H7 (cell line): ENCODE data around the gene ITGB1BP1. TPM values are rescaled to one million over a fixed set of nuclear protein-coding genes. Genes with fewer than 3 reads are reported as not detected.

Source experiments
- DNase-seq: peaks from one replicate; pipeline ENCODE4 v3.0.0; 2012
- H3K27me3 ChIP-seq: 2 replicates; pipeline ENCODE4 v1.6.0; 2011; ENCODE audit warnings: mild to moderate bottlenecking, low read length; ENCODE audit not compliant: control insufficient read depth, insufficient read depth
- H3K36me3 ChIP-seq: replicated peaks from 2 replicates; pipeline ENCODE4 v1.5.1; 2011; ENCODE audit warnings: low read length; ENCODE audit not compliant: control insufficient read depth, insufficient read depth
- H3K4me3 ChIP-seq: 2 replicates; pipeline ENCODE4 v1.5.1; 2011; ENCODE audit warnings: low read depth, mild to moderate bottlenecking, control low read depth, low read length, moderate library complexity; ENCODE audit not compliant: insufficient read depth
- total RNA-seq: library from RNA; depleted of rRNA; stranded (reverse); fragments of >200 nt; shearing (Covaris generic); gene quantifications from 2 replicates; pipeline ENCODE4 v1.2.3, GENCODE V29; 2014

ITGB1BP1 gene
- total RNA-seq, 1 experiment from 2014 or later: 13.8 TPM

DNA sequence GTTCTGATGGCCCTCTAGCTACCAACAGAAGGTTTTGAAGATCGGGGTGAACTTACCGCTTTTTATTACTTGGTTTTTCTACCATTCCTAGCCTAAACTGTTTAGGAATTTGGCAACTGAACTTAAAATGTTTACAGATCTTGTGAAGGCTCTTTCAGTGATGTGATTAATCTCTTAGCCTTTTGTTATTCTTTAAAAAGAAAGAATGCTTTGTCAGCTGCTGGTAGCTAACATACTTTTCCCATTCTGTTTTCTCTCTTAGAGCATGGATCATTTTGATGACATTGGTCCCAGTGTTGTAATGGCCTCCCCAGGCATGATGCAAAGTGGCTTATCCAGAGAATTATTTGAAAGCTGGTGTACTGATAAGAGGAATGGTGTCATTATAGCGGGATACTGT is 18.2 kb upstream of the ITGB1BP1 start:
- Histone ChIP-seq H3K4me3 (no peak overlapping the region), H3K27me3 (no peaks in the 10 kb centered on the region), H3K36me3 (peaks cover 18% of the 10 kb centered on the region)
- DNase-seq: no peak

DNA sequence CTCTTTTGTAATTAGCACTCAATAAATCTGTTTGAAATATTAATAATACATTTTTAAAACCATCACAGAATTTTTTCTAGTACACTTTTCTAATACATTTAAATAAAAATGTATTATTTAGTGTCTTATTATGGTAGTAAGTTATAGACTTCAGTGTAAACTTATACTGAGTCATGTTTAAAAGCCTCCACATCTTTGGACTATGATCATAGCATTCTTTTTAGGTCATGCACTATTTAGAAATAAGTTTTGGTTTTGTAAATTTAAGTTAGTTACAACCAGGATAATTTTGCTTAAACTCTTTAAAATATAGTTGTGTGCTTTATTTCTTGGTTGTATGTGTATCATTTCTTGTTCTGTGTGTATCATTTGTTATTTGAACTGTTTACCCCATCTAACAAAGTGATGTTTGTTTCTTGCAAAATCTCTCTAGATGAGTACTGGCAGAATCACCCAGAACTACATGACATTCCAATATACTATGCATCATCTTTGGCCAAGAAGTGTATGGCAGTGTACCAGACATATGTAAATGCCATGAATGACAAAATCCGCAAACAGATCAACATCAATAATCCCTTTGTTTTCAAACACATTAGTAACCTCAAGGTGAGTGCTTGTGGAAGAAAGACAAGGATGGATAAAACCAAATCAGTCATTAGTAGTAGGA is 16.9 kb upstream of the ITGB1BP1 start:
- H3K27me3 ChIP-seq: no peaks in the 10 kb centered on the region
- H3K4me3 ChIP-seq: no peak overlapping the region
- H3K36me3 ChIP-seq: peaks cover 16% of the 10 kb centered on the region
- no peak for DNase-seq

DNA sequence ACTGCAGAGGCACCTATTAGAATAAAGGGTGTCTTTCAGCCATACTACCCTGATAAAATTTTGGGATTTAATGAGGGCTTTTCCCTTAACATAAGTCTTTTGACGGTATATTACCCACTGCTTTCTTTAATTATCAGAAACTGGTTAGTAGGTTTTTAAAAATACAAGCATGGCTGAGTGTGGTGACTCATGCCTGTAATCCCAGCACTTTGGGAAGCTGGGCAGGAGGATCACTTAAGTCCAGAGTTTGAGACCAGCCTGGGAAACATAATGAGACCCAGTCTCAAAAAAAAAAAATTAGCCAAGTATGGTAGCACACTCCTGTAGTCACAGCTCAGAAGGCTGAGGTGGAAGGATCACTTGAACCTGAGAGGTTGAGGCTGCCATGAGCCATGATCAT is 16.2 kb upstream of the ITGB1BP1 start:
- H3K36me3 ChIP-seq: peaks cover 16% of the 10 kb centered on the region
- no peaks in the 10 kb centered on the region for H3K27me3 ChIP-seq

DNA sequence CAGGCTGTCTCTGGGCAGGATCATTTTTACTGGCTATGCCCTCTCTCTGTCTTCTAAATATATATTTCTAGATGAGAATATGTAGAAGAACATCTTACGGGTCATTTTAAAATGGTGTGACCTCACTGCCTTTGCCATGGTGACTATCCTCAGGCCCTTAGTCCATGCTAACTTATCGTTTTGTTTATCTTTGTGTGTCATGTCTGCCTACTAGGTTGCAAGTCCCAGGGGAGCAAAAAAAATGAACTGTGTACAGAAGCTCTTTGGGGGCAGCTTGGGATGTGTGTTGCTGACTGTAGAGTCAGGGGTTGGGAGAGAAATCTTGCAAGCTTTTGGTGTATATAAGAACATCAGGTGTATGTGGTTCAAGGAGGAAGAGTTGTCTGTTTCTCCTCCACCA is 11.2 kb upstream of the ITGB1BP1 start:
- no peak for DNase-seq
- peaks cover 23% of the 10 kb centered on the region for H3K36me3 ChIP-seq
- H3K27me3 ChIP-seq: no peaks in the 10 kb centered on the region
- H3K4me3 ChIP-seq: no peak overlapping the region

More for the DNA sequence above, 16.2 kb upstream of the ITGB1BP1 start:
- no peak overlapping the region for H3K4me3 ChIP-seq
- no peak for DNase-seq

DNA sequence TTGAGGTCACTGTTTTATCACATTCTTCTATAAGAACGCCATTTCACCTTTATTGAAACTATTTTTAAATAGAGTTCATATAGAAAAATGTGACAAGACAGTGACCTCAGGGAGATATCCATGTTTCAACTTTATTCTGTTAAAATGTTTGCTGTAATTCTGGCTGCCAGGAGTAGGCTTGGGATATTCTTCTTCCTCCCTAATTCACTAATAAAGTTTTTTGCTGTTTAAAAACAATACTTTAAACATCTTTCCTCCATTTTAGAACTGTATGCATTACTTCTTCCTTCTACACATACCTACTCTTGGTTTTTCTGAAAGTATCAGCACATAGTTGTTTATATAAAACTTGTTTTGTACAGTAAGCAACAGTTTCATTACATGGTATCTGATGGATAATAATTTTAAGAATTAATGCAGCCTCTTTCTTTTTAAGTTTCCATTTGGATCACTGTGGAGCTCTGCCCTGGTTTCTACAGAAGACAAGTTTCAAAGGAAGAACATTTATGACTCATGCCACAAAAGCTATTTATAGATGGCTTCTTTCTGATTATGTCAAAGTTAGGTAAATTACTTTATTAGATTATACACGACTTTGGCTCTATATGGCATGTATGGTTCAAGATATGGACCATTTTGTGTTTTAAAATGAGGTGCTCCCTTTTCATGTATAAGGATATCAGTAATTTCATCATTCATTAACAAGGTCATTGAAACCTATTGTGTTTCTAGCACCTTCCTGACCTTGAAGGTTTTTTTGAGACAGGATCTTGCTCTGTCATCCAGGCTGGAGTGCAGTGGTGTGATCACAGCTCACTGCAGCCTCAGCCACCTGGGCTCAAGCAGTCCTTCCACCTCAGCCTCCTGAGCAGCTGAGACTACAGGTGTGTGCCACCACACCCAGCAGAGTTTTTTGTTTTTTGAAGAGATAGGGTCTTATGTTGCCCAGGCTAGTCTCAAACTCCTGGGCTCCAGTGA is 7.3 kb upstream of the ITGB1BP1 start:
- DNase-seq: no peak
- Histone ChIP-seq H3K4me3 (no peak overlapping the region), H3K36me3 (peaks cover 18% of the 10 kb centered on the region), H3K27me3 (no peaks in the 10 kb centered on the region)

DNA sequence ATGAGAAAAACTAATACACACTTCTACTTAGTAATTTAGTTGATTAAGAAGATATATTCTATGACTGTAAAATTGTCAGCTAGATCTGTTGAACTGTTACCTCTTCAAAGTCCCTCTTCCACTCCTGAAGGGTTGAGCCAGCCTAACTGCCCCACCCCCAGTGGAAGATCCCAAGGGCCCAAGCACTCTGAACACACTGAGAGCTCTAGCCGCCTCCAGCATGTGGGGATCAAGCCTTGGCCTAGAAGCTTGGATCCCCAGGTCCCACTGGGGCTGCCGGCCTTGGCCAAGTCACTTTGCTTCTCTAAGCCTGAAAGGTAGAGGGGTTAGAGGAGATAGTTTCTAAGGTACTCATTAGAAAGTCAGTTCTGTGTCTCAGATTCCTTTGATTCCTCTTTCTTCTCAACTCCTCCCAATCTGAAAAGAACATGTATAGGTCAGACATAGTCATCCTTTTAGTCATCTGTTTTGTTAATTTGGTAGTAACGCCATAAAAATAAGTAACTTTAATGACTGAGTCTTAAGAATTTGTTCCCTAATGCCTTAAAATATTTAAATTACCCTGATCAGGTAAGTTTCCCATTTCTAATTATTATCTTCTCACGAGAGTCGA is 5.7 kb upstream of the ITGB1BP1 start:
- DNase-seq: no peak
- Histone ChIP-seq H3K4me3 (no peak overlapping the region), H3K36me3 (peaks cover 16% of the 10 kb centered on the region), H3K27me3 (no peaks in the 10 kb centered on the region)

DNA sequence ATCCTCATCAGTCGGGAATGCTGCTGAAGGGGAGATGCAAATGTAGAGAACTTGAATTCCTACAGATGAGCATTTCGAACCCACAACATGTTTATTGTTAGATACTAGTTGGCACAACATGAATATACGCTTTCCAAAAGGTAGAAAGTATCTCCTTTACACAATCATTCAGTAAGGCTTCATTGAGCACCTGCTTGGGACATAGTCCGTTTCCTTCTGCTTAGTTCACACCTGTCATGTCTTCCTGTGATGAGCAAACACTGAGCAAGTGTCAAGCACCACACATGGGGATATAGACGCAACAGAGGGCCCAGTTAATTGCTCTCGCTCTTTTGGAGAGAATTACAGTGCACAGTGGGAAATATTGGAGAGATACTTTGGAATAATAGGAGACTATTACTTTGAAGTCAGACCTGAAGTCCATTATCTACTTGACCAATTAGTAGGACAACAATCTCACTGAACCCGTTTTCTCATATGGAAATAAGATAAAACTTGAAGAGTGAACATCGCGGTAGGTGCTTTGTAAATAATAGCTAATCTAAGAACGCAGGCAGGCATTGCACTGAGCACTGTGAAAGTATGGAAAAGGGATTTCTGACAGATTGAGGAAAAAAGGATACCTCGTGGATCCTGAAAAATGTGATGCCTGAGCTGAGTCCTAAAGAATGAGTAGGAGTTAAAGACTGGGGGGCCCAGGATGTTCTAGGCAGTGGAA is 1.3 kb upstream of the ITGB1BP1 start:
- peak overlapping the region; percentile 87 for H3K4me3 ChIP-seq
- H3K36me3 ChIP-seq: peaks cover under 1% of the 10 kb centered on the region; the same call in 1 of the 2 replicates
- DNase-seq: no peak
- no peaks in the 10 kb centered on the region for H3K27me3 ChIP-seq

DNA sequence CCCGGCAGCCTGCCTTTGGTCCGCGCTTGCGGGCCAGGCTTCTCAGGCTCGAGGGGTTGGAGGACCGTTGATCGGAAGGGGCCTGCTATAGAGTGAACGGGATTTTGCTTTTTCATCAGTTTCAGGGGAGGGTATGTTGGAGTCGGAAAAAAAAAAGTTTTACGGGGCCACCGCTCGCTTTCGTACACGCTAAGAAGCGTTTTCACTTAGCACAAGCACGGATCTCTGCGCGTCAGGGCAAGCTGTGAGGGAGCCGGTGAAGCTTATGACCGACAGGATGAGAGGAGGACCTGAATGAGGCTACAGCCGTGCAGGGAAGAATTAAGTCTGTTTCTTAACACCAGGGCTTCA is 569 bp upstream of the ITGB1BP1 start:
- no peaks in the 10 kb centered on the region for H3K36me3 ChIP-seq
- H3K4me3 ChIP-seq: peak overlapping the region; percentile 87
- no peaks in the 10 kb centered on the region for H3K27me3 ChIP-seq
- DNase-seq: no peak

DNA sequence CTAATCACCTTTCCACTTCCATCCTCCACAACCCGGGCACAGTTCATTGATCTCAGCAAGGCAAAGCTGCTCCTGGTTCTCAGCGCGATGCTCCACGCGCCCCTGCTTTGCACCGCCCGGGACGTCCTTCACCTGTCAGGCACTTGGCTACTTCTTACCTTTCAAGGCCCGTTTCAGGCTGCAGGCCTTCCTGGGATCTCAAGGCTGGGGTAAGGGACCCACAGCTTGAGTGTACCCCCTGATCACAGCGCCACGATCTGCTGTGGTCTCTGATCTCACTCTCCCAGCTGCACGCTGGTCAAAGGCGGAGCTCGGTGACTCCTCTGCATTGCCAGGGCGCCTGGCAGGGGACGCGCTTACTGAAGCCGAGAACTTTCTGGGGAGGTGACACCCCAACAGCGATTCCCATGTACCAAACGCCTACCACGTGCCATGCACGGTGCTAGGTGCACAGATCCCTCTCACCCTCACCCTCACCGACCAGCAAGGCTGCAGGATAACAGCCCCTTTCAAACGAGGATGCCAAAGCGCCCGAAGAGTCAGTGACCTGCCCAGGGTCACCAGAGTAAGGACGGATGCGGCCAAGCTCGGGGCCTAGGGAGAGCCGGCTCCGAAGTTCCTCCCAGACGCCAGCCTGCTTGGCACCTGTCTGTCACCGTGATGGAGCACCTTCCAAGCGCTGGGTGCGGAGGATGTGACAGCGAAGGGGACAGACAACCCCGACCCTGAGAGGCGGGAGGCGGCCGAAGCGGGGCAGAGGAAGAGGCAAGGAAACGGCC is 818 bp downstream of the ITGB1BP1 start:
- DNase-seq: peak; percentile 65
- peak overlapping the region; percentile 87 for H3K4me3 ChIP-seq
- H3K36me3 ChIP-seq: no peaks in the 10 kb centered on the region
- no peaks in the 10 kb centered on the region for H3K27me3 ChIP-seq

DNA sequence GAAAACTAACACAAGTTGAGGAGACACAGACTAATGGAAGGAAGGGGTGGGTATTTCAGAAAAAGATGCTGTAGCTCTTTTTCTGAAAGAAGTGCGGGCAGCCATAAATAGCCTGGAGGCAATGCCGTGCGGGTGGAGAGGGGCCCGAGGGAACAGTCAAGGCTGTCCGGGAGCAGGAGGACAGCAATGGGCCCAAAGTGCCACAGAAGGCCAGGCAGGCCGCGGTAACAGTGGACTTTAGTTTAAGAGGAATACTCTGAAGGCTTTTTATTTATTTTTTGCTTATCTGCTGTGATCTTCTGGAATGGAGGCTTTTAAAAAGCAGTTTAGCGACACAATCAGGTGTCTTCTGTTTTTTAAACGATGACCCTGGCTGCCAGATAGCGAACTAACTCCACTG is 2.8 kb downstream of the ITGB1BP1 start:
- no peak for DNase-seq
- no peak overlapping the region for H3K4me3 ChIP-seq
- H3K27me3 ChIP-seq: no peaks in the 10 kb centered on the region
- no peaks in the 10 kb centered on the region for H3K36me3 ChIP-seq

DNA sequence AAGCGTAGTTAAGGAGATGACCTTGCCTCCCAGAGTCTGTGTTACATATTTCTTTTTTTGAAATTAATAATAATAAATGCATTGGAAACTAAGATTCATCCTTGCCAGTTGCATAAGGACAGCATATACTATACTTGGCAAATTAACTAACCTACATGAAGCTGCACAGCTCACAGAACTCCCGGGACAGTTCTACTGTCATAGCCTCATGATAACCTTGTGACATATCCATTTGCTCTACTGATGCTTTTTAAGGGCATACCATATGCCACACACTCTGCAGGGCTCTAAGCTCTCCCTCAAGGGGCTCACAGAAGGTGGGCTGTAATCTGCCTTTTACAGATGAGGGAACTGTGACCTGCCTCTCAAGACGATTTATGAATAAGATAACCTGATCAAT is 3.8 kb downstream of the ITGB1BP1 start:
- no peaks in the 10 kb centered on the region for H3K27me3 ChIP-seq
- no peak overlapping the region for H3K4me3 ChIP-seq
- no peak for DNase-seq
- no peaks in the 10 kb centered on the region for H3K36me3 ChIP-seq

DNA sequence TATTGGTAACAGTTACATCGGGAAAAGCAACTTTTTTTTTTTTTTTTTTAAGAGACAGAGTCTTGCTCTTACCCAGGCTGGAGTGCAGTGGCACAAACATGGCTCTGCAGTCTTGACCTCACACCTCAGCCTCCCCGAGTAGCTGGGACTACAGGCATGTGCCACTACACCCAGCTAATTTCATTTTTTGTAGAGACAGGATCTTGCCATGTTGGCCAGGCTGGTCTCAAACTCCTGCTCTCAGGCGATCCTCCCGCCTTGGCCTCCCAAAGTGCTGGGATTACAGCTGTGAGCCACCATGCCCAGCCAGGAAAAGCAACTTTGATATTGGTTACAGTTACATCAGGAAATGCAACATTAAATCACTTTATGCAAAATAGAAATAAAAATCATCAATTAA is 4.6 kb downstream of the ITGB1BP1 start:
- Histone ChIP-seq H3K4me3 (no peak overlapping the region), H3K36me3 (no peaks in the 10 kb centered on the region), H3K27me3 (no peaks in the 10 kb centered on the region)
- no peak for DNase-seq

DNA sequence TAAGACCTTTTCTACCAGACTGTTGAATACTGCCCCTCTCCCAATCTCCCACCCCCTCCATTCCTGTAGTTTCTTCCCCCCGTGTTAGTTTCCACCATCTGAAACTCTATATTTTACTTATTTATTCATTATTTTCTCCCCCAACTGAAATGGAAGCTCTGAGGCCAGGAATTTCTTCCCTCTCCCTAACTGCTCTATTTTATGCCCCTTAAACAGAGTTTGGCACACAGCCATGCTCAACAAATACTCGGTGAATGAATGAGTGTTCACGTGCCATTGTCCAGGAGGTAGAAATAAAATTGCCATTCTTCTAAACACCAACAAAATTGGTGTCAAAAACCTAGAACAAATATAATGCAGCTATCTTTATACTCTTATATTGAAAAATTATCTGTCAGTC is 5.6 kb downstream of the ITGB1BP1 start:
- Histone ChIP-seq H3K4me3 (no peak overlapping the region), H3K27me3 (no peaks in the 10 kb centered on the region), H3K36me3 (no peaks in the 10 kb centered on the region)
- DNase-seq: no peak

DNA sequence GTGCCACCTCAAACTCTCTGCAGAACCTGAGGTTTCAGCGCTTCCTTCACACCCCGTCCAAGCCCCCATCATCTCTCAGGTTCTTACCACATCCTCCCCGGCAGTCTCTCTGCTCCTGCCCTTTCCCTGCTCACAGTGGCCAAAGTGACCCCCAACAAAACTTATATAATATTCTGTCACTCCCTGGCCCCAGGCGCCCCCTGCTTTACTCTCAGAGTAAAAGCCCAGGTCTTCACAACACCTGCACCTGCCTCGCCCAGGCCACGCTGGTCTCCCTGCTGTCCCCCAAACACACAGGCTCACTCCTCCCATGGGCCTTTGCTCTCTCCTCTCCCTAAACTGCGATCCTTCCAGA is 6.4 kb downstream of the ITGB1BP1 start:
- no peak overlapping the region for H3K4me3 ChIP-seq
- no peaks in the 10 kb centered on the region for H3K36me3 ChIP-seq
- H3K27me3 ChIP-seq: no peaks in the 10 kb centered on the region
- DNase-seq: peak; percentile 67
